GM10266 (cell line): ENCODE measurements around the gene GBF1.
A peak's percentile ranks its signal among the peaks of the same experiment; 100 is the strongest.

Experiments used
- DNase-seq: peaks from one replicate; pipeline ENCODE4 v3.0.0; 2012; ENCODE audit errors: extremely low spot score
- TF ChIP-seq, protein P1 (sequence below): IDR thresholded peaks from 2 replicates; pipeline ENCODE4 v1.5.1; 2012; ENCODE audit warnings: mild to moderate bottlenecking, low read depth; ENCODE audit not compliant: control insufficient read depth, insufficient read depth; ENCODE audit errors: missing control alignments

Gene GBF1

DNA sequence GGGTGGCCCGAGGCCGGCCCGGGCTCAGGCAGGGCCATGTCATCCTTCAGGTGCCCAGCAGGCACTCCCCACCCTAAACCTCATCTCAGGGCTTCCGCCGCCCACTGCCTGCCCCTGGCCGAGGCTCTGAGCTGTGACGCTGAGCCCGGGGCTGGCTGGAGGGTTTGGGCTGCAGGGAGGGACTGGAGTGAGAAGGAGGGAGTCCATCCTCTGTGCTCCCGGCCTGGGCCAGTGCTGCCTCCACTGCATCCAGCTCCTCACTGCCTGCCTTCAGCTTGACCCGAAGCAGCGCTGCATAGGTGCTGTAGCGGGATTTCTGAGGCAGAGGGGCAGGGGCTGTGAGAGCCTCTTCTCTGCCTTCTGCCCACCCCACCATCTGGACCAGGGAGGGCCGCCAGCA, 157.8 kb downstream of the GBF1 start:
- DNase-seq = peak; percentile 25
- TF ChIP-seq, protein P1, sequence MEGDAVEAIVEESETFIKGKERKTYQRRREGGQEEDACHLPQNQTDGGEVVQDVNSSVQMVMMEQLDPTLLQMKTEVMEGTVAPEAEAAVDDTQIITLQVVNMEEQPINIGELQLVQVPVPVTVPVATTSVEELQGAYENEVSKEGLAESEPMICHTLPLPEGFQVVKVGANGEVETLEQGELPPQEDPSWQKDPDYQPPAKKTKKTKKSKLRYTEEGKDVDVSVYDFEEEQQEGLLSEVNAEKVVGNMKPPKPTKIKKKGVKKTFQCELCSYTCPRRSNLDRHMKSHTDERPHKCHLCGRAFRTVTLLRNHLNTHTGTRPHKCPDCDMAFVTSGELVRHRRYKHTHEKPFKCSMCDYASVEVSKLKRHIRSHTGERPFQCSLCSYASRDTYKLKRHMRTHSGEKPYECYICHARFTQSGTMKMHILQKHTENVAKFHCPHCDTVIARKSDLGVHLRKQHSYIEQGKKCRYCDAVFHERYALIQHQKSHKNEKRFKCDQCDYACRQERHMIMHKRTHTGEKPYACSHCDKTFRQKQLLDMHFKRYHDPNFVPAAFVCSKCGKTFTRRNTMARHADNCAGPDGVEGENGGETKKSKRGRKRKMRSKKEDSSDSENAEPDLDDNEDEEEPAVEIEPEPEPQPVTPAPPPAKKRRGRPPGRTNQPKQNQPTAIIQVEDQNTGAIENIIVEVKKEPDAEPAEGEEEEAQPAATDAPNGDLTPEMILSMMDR = no peak

DNA sequence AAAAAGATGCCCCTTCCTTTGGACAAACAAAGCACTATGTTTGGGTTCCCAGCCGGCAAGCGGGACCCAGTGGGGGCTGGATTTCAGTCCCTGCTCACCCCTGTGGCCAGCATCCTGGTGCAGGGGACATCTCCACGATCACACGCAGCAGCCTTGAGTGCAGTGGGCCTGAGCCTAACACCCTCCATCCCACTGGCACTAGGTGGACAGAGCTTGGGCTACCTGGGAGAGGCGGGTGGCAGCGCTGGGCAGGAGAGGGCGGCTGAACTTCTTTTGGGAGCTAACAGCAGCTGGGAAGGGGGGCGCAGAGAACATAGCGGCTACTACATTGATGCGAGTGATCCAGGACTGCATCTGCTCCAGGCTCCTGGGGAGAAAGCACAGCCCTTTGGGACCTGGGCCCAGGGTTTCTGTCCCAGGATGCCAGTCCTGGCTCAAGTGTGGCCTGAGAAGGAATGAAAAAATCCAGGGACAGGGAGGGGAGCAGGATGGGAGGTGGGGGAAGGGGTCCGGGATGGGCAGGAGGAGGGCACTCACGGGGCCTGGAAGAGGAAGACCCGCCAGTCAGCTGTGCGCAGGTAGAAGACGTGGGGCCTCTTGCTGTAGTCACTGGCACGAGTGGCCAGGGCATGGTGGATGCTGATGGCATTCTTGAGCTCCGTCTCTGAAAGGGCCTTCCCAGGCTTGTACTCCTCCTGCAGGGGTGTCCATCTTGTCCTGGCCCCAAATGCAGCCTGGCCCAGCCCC, 159.2 kb downstream of the GBF1 start:
- peak; percentile 11 for DNase-seq
- TF ChIP-seq, protein P1 = no peak

DNA sequence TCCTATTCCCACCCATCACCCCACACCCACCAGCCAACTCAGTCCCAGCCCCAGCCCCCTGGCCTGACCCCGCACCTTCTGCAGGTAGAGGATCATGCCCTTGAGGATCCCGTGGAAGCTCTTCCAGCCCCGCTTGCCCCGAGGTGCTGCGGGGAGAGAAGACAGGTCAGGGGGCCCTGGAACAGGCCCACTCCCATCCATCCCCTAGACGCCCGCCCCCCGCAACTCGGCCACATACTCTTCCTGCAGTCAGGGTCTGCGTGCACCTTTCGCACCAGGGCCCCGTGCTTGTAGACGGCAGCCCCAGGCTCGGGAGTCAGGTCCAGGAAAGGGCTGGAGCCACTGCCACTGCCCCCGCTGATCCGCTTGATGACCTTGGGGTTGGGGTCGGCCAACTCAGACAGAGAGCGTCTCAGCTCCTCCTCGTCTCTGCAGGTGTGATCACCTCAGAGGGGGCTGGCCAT, 159.8 kb downstream of the GBF1 start:
- TF ChIP-seq, protein P1 = no peak
- peak; percentile 17 for DNase-seq

DNA sequence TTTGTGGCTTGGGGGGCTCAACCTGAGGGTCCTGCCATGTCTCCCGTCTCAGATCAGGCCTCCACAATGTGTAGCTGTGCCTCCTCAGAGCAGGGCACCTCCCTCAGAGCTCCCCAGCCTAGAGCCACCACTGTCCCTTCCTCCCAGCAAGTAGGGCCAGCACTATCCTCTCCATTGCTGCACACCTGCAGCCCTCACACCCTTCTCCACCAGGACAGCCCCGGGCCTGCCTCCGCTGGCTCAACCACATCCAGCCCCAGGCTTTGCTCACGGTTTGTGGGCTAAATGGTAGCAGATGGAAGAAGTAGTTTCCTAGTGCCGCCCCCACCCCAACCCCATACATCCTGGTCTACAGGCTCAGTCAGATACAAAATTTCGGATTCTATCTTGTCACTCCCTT, 160.3 kb downstream of the GBF1 start:
- TF ChIP-seq, protein P1 = no peak
- peak; percentile 28 for DNase-seq

DNA sequence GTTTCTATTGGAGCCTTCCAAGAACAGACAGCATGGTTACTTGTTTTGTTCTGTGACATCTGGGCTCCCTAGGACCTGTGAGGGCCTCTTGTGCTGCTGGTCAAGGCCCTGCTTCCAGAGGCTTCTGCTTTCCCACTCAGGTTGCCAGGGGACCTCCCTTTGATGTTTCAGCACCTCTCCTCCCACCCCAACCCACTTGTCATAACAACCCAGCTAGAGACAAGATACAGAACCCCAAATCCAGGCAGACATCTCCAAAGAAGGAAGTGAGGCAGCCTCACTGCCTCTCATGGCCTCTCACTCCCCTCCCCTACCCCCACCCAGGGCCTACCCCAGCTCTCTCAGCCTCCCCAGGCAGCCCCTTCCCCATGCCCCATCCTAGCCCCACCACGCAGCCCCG, 161.5 kb downstream of the GBF1 start:
- DNase-seq = peak; percentile 19
- TF ChIP-seq, protein P1 = no peak

DNA sequence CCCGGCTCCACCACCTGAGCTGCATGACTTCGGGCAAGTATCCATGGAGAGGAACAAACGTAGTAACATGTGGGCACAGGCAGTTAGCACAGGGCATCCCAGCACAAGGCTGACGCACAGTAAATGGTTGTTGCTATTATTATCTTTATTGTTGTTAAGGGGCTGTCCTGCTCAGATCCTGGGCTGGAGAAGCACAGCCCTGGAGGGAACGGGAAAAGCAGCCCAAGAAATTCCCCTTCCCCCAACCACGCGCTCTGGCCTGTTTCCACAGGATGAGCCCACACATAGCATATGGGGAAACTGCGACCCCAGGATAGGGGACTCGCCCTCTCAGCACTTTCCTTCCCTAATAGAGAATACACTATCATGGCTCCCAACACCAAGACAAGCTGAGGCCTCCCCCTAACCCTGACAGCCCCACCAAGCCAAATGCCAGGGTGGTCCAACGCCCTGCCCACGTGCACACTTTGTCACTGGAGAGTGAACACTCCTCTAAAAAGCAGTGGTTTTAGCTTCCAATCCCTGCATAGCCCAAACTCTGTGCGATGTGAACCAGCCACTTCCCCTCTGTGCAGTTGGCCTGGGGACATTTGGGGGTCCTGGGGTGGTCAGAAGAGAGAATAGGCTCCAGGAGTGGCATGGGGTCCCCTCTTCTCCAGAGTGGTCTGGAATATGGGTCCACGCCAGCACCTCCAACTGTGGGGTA, 162.2 kb downstream of the GBF1 start:
- TF ChIP-seq, protein P1 = no peak
- DNase-seq = peak; percentile 25
